Left ventricle myocardium superior (tissue), 1 donor: Measurements from ENCODE around the gene VOPP1. TPM values are rescaled to one million over a fixed set of nuclear protein-coding genes. Genes with fewer than 3 reads are reported as not detected.
"Not testable (repeated sequence)": the region's sequence is repeated elsewhere in the genome, so short reads cannot be mapped to it uniquely, and the experiment has no call there.

Experiments
- ATAC-seq: fragments of 200-7000 bp; cut with Tn5 transposase; one replicate; pipeline ENCODE4 v1.9.1; 2020; ENCODE audit warnings: mild to moderate bottlenecking, moderate library complexity
- DNase-seq: peaks from one replicate; pipeline ENCODE4 v3.0.0-alpha.2; 2020
- intact Hi-C: fragments of 100-400 bp; cut with micrococcal nuclease; formaldehyde crosslinking; loops from one replicate; pipeline ENCODE4 v1.11.0; 2022
- total RNA-seq: library from RNA; stranded (reverse); fragmentation: NEBNext Ultra II Directional; extraction: Animal tissue kit (Norgen Biotek cat#: 25700); gene quantifications from one replicate; pipeline ENCODE4 v1.2.1, GENCODE V29; 2021
- donor health status: DM: no; HTN: yes; CAD: no; lungs with severe emphysema.

Gene VOPP1
- total RNA-seq, 1 donor from 2014 or later, result 23.4 TPM

DNA sequence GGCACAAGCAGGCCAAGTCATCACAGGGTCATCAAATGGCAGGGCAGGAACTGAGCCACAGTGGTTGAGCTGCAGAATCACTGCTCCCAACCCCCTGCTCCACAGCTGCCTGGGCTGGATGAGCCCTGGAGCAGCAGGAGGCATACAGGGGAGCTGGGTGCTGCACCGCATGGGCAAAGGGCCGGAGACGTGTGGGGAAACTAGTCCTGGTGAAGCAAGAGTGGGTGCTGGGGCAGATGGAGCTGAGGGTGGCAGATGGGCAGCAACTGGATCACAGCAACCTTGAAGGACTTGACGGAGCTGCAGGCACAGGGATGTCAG is 16.0 kb upstream of the VOPP1 start:
- ATAC-seq, result no peak
- DNase-seq, result no peak
- intact Hi-C loops, result no loop called here

DNA sequence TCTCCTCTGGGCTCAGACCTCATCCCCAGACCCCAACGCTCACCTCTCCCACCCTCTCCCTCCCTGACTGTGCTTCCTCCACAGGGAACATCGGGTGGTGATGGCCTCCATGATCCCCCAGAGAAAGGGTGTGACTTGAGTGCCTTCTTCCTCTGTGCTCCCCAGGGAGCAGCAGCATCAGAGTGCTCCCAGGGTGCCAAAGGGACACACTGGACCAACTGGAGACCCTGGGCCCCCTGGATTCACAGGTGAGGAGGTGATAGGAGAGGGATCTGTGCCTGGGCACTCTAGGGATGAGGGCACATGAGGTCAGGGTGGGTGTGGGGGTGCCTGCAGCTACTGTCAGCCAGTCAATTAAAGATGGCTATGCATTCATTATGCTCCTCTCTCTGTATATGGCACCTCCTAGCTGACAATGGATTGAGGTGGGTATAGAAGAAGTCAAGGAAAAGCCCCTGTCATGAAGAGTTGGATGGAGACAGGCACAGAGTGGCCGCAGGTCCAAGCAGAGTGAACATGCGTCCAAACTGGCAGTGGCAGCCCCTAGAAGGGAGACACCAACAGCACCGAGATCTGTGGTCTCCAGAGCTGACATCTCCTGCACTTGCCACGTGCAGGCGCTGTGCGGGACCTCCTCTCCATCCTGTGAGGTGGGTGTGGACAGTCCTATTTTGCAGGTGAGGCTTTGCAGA is 15.5 kb upstream of the VOPP1 start:
- no peak for DNase-seq
- intact Hi-C loops, result no loop called here
- no peak for ATAC-seq

DNA sequence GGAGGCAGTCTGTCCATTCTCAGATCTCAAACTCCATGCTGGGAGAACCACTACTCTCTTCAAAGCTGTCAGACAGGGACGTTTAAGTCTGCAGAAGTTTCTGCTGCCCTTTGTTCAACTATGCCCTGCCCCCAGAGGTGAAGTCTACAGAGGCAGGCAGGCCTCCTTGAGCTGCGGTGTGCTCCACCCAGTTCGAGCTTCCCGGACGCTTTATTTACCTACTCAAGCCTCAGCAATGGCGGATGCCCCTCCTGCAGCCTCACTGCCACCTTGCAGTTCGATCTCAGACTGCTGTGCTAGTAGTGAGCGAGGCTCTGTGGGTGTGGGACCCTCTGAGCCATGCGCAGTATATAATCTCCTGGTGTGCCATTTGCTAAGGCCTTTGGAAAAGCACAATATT is 10.4 kb upstream of the VOPP1 start:
- intact Hi-C loops, DNase-seq, ATAC-seq: not testable (repeated sequence)

DNA sequence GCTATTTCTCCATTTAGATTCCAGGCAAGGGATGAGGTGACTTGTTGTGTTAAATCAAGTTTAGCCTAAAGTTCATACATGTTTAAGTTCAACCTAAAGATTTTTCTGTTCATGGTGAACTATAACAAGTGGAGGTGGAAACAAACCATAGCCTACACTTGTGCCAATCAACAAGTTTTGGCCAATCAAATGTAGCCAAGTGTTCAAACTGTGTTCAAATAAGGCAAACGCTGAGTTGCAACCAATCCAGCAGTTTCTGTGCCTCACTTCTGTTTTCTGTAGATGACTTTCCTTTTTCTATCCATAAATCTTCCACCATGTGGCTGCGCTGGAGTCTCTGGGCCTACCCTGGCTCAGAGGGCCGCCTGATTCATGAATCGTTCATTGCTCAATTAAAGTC is 4.5 kb upstream of the VOPP1 start:
- ATAC-seq, result no peak
- intact Hi-C loops, result no loop called here
- DNase-seq, result no peak

DNA sequence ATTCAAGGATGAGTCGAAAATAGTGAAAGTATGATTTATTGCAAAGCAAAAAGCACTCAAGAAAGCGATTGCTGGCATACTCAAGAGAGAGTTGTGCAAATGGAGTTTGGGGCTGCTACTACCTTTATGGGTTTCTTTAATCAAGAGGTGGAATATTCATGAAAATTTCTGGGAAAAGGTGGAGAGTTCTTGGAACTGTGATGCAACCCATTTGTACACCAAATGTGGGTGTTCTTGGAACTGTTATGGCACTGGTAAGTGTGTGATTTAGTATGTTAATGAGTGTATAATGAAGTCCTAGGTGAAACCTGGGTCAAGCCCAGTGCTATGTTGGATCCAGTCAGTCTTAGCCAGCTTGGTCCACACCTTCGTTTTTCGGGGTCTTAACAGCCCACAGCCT is 3.4 kb upstream of the VOPP1 start:
- intact Hi-C loops, result no loop called here
- no peak for DNase-seq
- no peak for ATAC-seq

DNA sequence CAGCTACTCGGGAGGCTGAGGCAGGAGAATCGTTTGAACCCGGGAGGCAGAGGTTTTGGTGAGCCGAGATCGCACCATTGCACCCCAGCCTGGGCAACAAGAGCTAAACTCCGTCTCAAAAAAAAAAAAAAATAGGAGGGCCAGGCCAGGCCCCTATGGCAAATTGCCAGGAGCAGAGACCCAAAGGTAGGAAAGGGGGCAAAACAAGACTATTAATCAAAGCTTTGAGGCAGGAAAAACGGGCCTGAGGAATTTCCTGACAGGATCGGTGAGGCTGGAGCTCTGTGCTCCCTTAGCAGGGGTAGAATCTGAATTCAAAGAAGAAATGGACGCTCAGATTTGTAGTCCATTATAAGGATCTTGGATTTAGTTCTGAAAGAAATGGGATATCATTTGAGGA is 2.8 kb upstream of the VOPP1 start:
- no peak for ATAC-seq
- intact Hi-C loops, result no loop called here
- no peak for DNase-seq

DNA sequence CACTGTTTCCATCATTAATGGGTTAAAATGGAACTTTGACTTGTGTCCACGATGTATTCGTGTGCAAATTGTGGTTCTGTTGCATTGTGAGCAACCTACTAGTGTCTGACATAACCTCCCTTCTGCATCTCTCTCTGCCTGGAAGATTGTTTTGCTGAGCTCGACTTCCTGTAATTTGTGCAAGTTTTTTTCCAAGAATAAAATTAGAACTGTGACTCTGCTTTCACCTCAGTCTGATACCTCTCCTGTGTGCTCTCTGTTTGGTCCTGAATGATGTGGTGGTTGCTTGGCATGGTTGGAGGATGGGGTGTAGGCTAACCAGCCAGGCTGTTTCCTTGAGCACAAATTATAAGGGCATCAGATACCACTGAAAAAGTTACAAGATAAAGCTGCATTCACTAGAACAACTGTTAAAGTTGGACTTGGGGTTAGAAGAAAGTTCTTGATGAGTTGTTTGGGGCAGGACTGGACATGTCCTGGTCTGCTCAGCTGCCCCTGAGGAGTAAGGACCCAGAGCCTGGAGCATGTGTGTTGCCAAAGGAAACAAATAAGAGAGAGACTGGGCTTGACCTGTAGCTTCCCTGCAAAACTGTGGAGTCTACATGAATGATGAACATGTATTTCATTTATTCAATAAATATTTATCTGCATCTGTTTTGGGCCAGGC is 1.9 kb upstream of the VOPP1 start:
- intact Hi-C loops, result no loop called here
- DNase-seq, result no peak
- peak; percentile 1 for ATAC-seq

DNA sequence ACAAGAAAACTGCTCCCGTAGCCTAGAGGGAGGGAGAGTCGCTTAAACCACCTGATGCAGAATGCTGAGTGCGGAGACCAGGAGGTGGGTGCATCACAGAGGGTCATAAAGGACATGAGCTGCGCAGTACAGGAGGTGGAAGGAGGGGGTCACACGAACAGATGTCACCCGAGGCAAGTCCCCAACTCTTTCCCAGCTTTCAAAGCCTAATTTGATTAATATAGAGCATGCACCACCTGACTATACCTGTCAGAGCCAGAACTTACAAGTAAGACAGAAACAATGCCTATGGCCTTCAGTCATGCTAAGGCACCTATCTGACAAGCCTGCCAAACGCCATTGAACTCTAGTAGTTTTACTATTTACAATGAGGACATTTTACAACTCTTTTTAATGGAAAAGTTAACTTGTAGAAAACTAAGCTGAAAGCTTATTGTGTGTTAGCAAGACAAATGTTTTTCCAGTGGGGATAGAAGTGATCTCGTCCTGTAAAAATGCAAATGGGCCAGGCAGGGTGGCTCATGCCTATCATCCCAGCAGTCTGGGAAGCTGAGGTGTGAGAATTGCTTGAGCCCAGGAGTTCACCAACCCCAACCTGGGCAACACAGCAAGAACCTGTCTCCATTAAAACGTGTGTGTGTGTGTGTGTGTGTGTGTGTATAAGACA is 1.1 kb upstream of the VOPP1 start:
- DNase-seq (no peak), ATAC-seq (no peak)
- intact Hi-C loops, result no loop called here

DNA sequence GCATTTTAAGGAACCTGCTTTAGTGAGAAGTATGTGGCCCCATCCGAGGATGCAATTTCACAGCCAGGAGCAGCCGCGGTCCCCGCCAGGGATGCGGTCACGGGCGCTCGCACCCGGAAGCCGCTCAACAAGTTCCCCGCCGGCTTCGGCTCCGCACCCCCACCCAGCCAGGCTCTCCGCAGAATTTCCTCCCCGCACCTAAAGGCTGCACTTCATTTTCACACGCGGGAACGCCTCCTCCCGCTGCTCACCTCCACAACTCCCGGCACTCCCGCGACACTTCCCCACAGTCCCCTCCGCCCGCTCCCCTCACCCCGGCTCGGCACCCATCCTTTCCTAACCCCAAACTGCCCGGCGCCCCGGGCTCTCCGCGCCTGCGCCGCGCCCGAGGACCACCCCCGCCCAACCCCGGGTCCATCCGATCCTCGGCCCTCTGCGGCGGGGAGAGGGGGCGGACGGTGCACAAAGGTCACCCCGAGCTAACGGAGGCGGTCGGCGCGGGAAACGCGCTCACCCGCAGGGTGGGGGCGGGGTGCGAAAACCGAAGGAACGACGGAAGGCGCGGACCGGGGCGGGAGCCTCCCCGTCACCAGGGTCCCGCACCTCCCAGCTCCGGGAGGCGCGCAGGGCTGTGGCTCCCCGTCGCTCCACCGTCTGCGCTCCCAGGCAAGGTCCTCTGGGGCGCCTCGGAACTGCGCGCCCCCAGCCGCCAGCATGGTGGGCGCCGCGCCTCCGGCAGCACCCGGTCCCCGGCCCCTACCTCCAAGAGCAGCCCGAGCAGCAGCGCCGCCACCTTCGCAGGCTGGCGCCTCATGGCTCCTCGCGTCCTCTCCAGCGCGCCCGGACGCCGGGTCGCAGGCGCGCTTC is 558 bp downstream of the VOPP1 start:
- DNase-seq (peak; percentile 73), ATAC-seq (peak; percentile 57)
- intact Hi-C loops, result no loop called here

DNA sequence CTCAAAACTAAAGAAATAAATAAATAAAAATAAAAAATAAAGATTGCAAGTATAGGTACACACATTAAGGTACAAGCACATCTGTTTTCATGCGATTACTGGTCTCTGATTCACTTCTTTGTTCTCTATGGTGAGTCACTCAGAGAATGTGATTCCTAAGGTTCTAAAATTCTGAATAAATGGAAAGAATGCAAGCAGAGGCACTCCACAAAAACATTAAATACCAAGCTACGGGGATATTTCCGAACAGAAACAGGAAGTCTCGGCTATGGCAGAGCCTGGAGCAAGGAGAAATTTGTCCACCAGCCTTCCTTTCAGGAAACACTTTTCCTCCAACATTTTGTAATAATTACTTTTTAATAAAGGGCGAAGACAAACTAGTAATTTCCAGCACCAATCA is 1.4 kb downstream of the VOPP1 start:
- ATAC-seq (no peak), DNase-seq (no peak)
- intact Hi-C loops, result no loop called here

DNA sequence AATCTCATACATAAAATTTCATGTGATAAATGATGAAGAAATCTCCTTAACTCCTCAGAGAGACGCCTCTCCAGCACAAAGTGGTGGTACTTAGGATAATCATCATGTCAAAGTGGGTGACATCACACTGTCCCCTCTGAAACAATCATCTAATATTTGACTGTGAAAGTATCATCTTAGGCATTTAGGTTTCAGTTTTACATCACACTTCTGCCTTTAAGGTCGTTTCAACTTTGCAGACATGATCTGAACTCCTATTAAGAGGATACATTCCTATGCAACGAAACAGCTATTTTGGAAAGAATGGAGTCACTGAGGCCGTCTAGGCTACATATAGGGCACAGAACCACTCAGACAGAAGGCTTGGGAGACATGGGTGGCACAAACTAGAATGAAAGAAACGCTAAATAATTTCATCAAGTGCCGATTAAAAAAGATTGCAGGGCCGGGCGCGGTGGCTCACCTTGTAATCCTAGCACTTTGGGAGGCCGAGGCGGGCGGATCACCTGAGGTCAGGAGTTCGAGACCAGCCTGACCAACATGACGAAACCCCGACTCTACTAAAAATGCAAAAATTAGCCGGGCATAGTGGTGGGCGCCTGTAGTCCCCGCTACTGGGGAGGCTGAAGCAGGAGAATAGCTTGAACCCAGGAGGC is 2.0 kb downstream of the VOPP1 start:
- DNase-seq (no peak), ATAC-seq (no peak)
- intact Hi-C loops, result no loop called here

DNA sequence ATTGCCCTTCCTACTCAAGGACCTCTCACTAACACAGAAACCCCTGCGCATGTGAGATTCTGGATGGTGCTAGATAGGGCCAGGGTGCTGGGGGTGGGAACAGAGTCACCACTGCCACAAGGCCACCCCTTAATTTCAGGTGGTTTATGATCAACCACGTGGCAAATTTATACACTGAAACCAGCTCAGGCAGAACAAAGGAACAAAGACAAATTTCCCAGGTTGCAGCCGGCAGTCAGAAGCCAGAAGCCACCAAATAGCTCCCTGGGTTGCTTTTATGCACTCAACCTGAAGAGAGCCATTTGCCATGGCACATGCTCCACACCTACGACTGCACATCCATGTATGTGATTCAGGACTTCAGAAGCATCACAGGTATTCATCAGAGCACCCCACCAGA is 2.5 kb downstream of the VOPP1 start:
- ATAC-seq (no peak), DNase-seq (no peak)
- intact Hi-C loops, result no loop called here

DNA sequence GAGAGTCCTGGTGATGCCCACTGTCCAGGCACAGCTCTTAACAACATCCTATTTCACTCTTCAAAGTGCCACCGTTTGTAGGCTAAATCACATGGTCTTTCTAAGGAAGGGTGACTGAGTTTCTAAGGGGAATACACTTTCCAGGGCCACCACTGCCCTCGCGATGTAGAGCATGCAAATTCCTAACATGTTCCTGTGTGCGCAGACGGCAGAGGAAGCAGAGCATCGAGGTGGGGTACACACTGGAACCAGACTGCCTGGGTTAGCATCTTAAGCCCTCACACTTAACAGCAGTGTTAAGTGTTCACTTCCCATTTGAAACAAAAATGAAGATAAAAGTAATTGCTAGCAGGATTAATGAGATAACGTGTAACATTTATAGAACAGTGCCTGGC is 3.0 kb downstream of the VOPP1 start:
- ATAC-seq (no peak), DNase-seq (no peak)
- intact Hi-C loops, result no loop called here

DNA sequence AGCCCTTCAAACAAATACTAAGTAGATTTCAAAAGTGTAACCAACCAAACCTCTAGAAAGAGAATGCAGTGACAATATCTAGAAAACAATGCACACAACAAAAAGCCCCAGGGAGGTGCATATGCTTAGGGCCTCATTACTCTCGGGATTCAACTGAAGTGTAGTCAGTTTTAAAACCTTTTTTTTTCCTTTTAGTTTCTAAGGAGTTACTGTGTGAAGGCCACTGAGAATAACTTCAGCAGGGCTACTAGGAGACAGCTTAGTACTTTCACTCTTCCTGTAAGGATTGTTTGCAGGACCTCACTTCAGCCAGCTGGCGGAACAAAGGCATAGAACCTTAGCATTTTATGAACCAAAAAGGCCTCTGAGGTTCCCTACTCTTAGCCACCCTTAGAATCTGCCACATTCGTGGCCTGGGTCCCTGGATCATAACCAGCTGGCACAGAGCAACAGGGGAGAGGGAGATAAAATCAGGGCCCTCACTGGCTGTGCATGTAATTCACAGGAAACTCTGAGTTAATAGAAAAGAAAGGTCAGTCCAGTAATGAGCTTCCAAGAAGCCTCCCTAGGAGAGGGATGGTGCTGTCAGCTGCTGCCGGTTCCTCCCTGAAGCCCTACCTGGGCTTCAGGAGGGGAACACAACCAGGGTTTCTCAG is 3.6 kb downstream of the VOPP1 start:
- intact Hi-C loops, result no loop called here
- ATAC-seq (no peak), DNase-seq (no peak)

DNA sequence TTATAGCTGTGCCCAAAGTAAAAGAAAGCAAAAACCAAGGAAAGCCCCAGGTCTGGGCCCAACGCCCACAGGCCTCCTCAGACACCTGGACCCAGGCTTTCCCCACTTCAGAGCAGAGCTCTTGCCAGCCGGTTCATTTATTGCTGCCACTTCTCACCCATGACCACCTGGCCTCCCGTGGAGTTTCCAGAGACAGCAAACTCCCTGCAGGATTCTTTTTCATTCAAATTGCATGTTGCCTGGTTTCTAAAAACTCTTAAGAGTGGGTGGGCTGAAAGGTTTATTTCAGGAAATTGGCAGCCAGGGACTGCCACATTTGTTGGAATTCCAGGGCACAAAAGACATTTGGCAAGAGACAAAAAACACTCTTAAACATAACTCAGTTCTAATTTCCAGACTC is 4.7 kb downstream of the VOPP1 start:
- no peak for DNase-seq
- intact Hi-C loops, result no loop called here
- ATAC-seq, result no peak

DNA sequence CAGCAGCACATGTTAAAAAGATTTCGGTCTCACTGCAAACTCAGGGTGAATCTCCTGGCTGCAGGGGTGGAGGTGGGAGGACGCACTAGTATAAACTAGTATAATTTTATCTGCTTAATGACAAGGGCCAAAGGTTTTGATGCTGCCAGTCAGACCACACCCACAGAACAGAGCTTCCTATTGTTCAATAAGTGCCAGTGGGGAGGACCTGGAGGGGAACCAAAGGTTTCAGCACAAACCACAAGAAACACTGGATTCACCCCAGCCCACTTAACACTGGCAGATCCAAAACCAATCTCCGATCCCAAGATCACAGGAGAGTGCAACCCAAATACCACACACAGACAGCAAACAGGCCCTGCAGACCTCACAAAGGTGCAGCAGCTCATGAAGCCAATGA is 6.6 kb downstream of the VOPP1 start:
- intact Hi-C loops, result no loop called here
- no peak for ATAC-seq
- DNase-seq, result no peak

DNA sequence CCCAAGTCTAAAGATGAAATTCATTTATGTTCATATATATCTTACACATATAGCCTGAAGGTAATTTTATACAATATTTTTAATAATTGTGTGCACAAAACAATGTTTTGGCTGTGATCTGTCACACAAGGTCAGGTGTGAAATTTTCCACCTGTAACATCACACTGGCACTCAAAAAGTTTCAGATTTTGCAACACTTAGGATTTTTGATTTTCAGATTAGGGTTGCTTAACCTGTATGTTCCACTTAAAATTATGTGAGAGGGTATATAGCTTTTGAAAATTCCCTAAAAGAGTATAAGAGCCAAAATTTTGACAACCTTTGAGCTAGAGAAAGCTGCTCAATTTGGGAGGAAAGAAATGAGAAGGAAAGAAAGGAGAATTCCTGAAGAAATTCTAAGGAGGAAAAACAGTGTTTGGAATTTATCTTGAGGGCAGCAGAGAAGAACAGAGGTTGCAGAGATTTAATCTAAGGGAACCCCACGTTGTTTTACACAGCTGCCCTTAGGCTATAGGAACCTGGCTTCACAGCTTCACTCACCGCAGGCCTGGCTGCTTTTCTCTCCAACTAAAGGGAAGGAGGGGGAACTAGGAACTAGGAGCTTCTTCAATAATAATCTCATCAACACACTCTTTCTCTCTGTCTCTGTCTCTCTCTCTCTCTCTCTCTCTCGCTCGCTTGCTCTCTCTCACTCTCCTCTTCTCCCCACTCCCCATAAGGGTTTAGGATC is 8.5 kb downstream of the VOPP1 start:
- ATAC-seq, result no peak
- intact Hi-C loops, result no loop called here
- DNase-seq, result no peak

DNA sequence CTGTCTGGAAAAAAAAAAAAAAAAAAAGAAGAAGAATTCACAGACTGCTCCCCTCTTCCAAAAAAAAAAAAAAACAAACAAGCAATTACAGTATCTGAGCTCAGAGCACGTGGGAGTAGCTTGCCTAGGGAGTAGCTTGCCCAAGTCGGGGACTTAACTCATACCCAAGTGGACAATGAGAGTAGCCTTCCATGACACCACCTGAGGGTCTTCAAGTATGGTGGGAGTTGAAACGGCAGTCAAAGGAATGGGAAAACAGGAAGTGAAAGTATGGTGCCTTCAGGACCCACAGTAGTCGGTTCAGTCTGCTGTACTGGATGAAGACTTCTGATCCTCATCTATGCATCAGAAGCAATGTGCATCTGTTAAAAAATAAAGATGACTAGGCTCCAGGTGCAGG is 10.6 kb downstream of the VOPP1 start:
- DNase-seq (no peak), ATAC-seq (no peak)
- intact Hi-C loops, result no loop called here
